ENCODE data around the gene TBRG4. TPM values are rescaled to one million over a fixed set of nuclear protein-coding genes. Genes with fewer than 3 reads are reported as not detected.
A peak's percentile ranks its signal among the peaks of the same experiment; 100 is the strongest.

Gene TBRG4
- total RNA-seq, 2 donors from 2014 or later, result 46.4 to 76.3 TPM

DNA sequence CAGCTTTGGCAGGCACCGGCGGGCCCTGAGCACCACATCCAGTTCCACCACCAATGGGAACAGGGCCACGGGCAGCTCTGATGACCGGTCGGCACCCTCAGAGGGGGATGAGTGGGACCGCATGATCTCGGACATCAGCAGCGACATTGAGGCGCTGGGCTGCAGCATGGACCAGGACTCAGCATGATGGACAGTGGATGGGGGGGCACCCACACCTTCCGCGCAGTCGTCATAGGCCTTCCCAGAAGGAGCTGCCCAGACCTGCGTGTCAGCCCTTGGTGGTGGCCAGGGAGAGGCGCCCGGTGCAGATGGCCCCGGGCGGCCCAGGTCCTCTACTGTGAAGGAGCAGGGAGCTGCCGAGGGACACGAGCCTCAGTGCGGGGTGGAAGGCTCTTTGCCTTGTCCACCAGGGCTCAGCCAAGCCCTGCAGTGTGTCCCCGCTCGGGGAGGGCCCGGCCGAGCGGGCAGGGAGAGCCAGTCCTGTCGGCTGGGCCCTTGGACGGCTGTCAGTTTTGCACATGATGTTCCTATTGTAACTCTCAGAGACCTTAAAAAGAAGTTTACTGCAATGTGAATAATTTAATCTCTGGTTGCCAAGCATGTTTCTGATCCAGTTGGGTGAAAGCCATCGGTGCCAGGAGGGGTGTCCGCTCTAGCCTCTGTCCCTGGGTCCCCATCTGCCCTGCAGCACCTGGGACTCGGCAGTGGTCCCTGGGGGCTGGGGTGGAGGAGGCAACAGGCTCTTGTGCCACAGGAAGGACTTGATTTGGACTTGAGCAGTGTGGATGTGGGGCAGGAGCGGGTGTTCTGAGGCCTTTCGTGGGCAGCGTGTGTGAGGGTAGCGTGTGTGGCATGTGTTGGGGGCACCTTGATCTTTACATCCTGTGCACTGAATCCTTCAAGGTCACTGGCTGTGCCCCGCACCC is 35.4 kb downstream of the TBRG4 start:
- TF ChIP-seq POLR2A (IDR thresholded peaks at IDR 0.05) (no peak), POLR2AphosphoS5 (IDR thresholded peaks at IDR 0.05) (no peak)
- TF ChIP-seq, protein P1, sequence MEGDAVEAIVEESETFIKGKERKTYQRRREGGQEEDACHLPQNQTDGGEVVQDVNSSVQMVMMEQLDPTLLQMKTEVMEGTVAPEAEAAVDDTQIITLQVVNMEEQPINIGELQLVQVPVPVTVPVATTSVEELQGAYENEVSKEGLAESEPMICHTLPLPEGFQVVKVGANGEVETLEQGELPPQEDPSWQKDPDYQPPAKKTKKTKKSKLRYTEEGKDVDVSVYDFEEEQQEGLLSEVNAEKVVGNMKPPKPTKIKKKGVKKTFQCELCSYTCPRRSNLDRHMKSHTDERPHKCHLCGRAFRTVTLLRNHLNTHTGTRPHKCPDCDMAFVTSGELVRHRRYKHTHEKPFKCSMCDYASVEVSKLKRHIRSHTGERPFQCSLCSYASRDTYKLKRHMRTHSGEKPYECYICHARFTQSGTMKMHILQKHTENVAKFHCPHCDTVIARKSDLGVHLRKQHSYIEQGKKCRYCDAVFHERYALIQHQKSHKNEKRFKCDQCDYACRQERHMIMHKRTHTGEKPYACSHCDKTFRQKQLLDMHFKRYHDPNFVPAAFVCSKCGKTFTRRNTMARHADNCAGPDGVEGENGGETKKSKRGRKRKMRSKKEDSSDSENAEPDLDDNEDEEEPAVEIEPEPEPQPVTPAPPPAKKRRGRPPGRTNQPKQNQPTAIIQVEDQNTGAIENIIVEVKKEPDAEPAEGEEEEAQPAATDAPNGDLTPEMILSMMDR (IDR thresholded peaks at IDR 0.05), result no peak
- H3K27ac ChIP-seq, result no peak overlapping the region
- no peaks in the 10 kb centered on the region for H3K27me3 ChIP-seq (replicated peaks; ENCODE audit: insufficient read depth)
- H3K4me1 ChIP-seq (replicated peaks), result no peaks in the 10 kb centered on the region
- 89% methylated on average over 33 of the region's 35 CpGs for WGBS
- peaks cover 0 to 3% of the 10 kb centered on the region in 2 donors for H3K36me3 ChIP-seq
- no peak overlapping the region for H3K4me3 ChIP-seq
- intact Hi-C loops (cut with DNase I), result no loop called here
- H3K9me3 ChIP-seq, result no peaks in the 10 kb centered on the region
- no peak for DNase-seq (ENCODE audit: low spot score)

GRCh38 chr7:45075355-45075644 is 36.2 kb downstream of the TBRG4 start:
- Histone ChIP-seq H3K27me3 (replicated peaks; ENCODE audit: insufficient read depth) (no peaks in the 10 kb centered on the region), H3K4me1 (replicated peaks) (no peaks in the 10 kb centered on the region), H3K27ac (no peak overlapping the region), H3K9me3 (no peaks in the 10 kb centered on the region), H3K4me3 (no peak overlapping the region), H3K36me3 (peaks cover 0 to 3% of the 10 kb centered on the region in 2 donors)
- TF ChIP-seq, protein P1 (IDR thresholded peaks at IDR 0.05), result no peak
- TF ChIP-seq POLR2AphosphoS5 (IDR thresholded peaks at IDR 0.05), result no peak
- TF ChIP-seq POLR2A (IDR thresholded peaks at IDR 0.05), result no peak
- 82% methylated on average over 1 of the region's 1 CpG for WGBS
- intact Hi-C loops (cut with DNase I), result no loop called here
- DNase-seq (ENCODE audit: low spot score), result no peak

DNA sequence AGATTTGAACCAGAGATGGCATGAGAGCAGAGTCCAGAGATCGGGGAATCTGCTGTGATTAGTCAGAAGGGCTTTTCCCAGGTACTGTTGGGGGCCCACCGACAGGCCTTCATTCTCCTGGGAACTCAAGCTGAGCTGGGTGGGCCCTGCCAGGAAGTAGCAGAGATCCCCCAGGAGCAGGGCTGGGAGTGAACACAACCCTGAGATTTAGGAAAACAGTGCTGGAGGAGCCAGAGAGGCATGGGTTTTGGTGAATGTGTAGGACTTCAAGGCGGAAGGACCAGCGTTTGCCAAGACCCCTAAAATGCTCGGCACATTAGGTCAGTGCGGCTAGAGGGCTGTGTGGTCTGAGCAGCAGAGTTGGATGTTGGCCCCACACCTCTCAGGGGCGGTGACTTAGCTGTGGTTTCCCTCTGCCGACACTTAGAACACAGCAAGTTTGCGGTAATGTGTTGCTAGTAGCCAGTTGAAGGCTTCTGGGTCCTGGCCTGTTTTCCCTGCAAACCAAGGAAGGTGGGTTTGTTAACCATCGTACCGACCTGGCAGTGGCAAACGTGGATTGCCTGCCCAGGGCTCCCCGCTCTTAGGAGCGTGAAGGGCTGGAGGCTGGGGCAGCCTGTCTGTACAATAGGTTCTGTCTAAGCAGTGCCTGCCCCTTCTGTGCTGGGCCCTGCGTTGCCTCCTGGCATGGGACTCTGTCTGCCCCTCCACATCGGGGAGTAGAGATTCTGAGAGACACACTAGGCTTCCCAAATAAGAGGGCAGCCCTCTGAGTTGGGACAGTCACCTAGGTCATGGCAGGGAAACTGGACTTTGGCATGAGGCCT is 36.8 kb downstream of the TBRG4 start:
- no peaks in the 10 kb centered on the region for H3K27me3 ChIP-seq (replicated peaks; ENCODE audit: insufficient read depth)
- no peak overlapping the region for H3K4me3 ChIP-seq
- no peak overlapping the region for H3K27ac ChIP-seq
- TF ChIP-seq, protein P1 (IDR thresholded peaks at IDR 0.05), result no peak
- TF ChIP-seq POLR2A (IDR thresholded peaks at IDR 0.05), result no peak
- no peak for TF ChIP-seq POLR2AphosphoS5 (IDR thresholded peaks at IDR 0.05)
- H3K9me3 ChIP-seq, result no peaks in the 10 kb centered on the region
- H3K36me3 ChIP-seq, result peaks cover 0 to 3% of the 10 kb centered on the region in 2 donors
- no peak for DNase-seq (ENCODE audit: low spot score)
- intact Hi-C loops (cut with DNase I), result no loop called here
- no peaks in the 10 kb centered on the region for H3K4me1 ChIP-seq (replicated peaks)
- WGBS, result 87% methylated on average over 16 of the region's 16 CpGs

DNA sequence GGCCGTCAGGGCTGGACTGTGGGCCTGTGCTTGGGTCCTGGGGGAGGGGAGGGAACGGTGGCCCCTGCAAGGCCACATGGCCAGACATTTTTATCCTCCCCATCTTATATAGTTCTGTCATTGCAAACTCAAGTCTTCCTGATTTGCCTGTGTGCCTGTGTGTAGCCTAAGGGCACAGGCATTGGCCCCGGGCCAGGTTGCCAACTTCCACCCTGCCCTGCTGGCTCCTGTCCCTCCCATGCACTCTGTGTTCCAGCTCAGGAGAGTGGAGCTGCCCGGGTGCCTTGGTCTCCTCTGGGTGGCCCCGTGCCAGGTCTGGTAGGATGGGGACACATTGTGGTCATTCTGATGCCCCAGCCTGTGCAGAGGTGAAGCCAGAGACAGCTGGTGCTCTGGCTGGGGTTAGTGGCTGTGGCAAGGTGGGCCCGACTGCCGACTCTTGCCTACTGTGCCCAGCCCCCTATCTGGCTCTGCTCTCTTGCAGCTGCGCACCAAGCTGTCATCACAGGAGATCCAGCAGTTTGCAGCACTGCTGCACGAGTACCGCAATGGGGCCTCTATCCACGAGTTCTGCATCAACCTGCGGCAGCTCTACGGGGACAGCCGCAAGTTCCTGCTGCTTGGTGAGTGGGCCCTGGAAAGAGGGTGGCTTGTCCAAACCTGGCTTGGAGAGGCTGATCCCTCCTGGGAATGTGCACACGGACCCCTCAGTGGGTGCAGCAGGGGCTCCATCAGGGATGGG is 37.5 kb downstream of the TBRG4 start:
- intact Hi-C loops (cut with DNase I), result no loop called here
- DNase-seq (ENCODE audit: low spot score), result peak; percentile 26
- Histone ChIP-seq H3K9me3 (no peaks in the 10 kb centered on the region), H3K36me3 (peaks cover 0 to 3% of the 10 kb centered on the region in 2 donors), H3K27me3 (replicated peaks; ENCODE audit: insufficient read depth) (no peaks in the 10 kb centered on the region), H3K27ac (no peak overlapping the region), H3K4me1 (replicated peaks) (no peaks in the 10 kb centered on the region), H3K4me3 (no peak overlapping the region)
- no peak for TF ChIP-seq POLR2AphosphoS5 (IDR thresholded peaks at IDR 0.05)
- TF ChIP-seq POLR2A (IDR thresholded peaks at IDR 0.05), result no peak
- TF ChIP-seq, protein P1 (IDR thresholded peaks at IDR 0.05), result no peak
- WGBS, result 82% methylated on average over 15 of the region's 15 CpGs
